Frontal cortex (tissue), 4 donors: ENCODE data around the gene SV2B. TPM values are rescaled to one million over a fixed set of nuclear protein-coding genes. Genes with fewer than 3 reads are reported as not detected.

Experiments used
- DNase-seq, 2 donors: peaks; one replicate each; pipeline ENCODE4 v3.0.0; 2012; ENCODE audit warnings: low spot score in 2 of 2
- FAIRE-seq: peaks from 2 replicates; lab custom pipeline; 2012; peaks lifted over from hg19 to GRCh38; lab: Jason Lieb, UNC
- total RNA-seq: library from RNA; depleted of rRNA; stranded (reverse); fragments of >200 nt; gene quantifications from one replicate; pipeline ENCODE4 v1.2.3, GENCODE V29; 2014
- donor health status: control.
- donor health status: control.
- donor health status: control.

The SV2B gene
- total RNA-seq, 1 donor from 2014 or later, result 42.8 TPM

DNA sequence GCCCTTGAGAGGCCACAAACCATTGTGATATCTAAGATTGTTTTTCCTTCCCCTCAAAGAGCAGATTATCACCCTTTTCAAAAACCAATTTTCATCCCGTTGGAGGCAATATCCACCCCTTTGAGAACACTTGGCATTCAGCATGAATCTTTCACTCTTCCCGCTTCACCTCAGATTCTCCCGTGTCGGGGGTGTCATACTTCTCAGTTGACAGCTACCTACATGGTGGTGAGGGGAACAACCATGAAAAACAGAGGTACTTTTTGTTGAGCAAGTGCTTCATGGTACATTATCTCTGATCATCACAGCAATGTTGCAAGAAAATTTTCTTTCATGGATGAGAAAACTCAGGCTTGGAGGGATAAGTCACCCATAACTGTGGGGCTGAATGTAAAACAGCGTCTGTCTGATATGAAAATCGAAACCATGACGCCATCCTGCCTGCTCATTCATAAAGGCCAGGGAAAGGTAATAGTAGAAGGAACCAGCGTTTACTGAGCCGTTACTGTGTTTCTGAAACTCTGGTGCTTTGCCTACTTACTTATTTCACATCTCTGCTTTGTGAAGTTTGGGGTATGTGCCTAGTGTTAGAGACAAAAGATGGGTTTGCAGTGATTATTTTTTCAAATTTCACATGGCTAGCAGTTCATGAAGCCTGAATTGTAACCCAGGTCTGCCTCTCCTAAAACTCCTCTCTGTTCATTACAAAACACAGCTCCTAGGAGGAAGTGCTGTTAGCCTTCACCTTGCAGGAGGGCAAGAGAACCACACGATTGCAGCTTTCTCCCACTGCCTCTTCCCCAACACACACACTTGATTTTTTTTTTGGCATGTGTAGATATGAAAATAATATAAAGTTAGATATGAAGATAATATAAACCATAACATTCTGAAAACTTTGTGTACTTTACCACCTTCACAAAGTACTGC is 35.4 kb downstream of the SV2B start:
- no peak for DNase-seq

DNA sequence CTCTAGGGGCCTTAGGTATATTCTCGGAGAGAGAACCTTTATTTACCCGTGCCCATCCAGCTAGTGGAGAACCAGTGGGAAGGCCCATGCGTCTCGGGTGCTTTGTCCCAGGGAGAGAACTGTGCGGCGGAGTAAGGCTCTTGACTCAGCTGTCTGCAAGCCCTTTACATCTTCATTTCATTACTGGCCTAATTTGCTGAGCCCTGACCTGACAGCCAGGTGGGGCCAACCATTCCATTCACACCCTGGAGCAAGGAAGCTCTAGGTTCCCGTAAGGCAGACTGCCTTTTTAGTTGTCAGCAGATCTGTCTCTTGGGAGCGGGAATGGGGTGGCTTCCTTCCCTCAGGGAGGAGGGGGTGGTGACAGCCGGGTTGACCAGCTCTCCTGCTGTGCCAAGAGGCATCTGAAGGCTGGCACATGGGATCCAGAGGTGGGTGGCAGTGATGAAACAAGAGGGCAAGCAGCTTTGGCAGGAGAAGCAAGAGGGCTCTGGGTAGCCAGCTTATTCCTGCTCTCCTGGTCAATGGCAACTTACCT is 36.4 kb downstream of the SV2B start:
- no peak for DNase-seq
- FAIRE-seq, result no peak

More for the DNA sequence above, 35.4 kb downstream of the SV2B start:
- FAIRE-seq, result no peak

DNA sequence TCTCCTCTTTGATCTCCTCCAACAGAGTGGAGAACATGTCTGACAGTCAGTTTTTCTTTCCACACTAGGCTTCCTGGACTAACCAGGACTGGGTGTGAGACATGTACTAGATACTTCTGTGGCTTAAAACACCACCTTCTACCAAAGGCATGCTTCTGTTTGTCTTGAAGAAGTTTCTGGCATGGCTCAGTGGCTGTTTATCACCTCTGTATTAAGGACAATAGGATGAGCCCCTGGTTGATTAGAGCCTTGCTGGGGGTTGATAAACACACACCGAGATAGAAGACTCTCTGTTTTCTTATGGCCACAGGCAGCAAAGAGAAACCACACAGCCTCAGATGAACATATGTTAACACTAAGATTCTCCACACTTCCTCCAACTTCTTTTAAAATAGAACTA is 40.5 kb downstream of the SV2B start:
- FAIRE-seq (no peak), DNase-seq (no peak)

DNA sequence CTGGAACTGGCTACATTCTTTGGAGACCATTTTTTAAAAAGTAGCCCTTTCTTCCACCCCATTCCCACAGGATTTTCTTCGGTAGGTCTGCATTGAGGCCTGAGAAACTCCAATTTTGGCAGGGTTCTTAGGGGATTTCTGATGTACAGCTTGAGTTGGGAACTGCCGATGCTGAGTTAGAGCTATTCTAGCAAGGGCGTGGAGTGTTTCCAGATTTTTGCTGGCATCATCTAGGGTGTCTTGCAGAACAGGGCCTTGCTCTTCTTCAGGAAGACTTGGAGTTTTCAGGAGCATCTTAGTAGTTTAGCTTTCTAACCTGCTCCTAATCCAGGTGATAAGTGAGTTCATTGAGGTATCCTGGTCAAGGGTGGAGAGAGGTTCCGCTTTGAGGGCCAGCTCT is 41.0 kb downstream of the SV2B start:
- DNase-seq, result no peak
- FAIRE-seq, result no peak

DNA sequence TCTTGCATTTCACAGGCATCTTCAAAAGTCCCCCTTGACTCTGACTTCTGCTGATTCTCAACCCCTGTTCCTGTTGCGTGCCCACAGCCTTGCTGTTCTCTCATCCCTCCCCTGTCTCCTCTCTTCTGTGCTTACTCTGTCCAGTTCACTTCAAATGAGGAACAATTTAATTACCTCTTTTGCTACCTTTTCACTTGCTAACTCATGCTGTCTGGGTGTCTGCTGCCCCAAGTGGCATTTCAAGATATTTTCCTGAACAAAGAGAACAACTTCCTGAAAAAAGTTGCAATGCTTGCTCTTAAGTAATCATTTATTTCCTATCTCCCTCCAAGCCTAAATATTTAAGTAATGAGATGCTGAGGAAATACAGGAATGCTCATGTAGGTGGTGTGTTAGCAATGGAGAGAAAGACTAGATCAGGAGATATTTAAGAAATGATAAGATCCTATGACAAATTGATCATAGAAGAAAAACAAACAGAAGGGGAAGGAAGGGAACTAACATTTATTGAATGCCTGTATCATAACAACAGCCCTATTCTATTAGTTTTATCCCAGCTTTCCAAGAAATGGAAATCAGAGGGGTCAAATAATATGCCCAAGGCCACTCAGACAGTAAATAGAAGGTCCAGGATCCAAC is 42.2 kb downstream of the SV2B start:
- DNase-seq (no peak), FAIRE-seq (no peak)

DNA sequence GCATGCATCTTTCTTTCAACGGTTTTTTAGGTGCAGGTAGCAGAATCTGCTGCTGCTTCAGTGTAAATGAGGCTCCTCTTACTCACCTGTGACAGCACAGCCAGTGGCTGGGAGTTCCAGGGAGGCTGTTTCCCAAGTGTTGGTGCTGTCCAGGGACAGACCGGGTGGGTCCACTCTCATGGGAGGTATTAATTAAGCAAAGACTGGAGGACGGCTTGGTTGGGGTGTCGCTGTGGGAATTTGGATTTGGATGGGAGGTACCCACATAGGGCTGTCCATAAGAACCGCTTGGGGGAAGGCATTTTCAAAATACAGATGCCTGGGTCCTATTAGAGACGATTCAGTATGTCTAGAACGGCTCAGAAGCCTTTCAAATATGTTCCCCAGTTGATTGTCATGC is 42.9 kb downstream of the SV2B start:
- DNase-seq (no peak), FAIRE-seq (no peak)

DNA sequence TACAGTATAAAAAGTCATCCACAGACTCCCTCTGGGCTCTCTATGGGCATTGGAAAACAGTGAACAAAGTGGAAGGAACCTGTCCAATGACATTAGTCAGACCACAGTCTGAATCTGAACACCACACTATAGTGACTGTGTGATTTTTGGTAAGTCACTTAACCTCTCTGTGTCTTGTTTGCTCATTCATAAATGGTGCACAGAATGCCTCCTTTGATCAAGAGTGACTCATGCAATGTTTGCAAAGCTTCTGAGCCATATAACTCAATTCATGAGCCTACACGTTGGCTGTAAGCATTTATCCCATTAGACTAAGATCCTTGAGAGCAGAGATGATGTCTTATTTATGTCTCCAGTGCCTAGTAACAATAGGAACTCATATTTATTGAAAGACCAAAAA is 46.7 kb downstream of the SV2B start:
- DNase-seq (no peak), FAIRE-seq (no peak)

DNA sequence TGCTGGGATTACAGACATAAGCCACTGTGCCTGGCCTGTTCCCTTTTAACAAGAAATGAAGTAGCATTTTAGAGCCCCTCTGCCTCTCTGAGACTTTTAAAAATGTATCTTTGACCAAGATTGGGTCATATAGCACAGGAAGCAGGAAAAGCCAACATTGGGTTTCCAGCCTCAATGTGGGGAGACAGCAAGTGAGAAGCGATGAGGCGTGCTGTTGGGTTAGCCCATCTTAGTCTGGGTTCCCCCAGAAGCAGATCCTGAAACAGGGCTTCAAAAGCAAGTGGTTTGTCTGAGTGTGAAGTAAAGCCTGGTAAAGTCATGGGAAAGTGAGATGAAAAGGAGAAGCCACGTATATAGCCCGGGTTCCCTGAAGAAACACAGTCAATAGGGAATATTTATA is 48.2 kb downstream of the SV2B start:
- no peak for DNase-seq

DNA sequence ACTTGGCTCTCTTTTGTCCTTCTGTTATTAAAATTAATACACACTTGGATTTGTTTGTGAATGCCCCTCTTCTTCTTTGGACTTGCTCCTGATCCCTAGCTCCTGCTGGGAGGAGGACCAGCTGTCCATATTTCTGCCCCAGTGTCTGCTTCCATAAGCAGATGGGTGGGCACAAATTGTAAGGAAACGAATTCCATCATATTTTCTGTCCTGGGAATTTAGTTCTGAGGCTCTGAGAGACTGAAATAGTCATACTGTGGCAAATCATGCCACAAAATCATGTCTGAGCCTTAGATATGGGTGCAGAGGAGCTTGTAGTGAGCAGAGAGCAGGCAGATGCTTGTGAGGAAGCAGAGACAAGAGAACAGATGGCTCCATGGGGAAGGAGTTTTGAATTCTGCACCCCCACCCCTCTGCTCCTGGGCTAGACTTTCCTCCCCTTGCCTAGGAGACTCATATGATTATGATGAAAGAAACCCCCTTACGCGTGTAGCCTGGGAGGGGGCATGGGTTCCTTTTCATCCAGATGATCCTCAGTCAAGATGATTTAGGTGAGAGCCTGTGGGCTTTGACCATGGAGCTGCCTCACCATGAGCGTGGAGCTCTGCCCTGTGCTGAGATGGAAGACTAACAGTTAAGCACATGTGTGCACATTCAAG is 50.6 kb downstream of the SV2B start:
- FAIRE-seq (no peak), DNase-seq (no peak)

More for the DNA sequence above, 48.2 kb downstream of the SV2B start:
- no peak for FAIRE-seq

DNA sequence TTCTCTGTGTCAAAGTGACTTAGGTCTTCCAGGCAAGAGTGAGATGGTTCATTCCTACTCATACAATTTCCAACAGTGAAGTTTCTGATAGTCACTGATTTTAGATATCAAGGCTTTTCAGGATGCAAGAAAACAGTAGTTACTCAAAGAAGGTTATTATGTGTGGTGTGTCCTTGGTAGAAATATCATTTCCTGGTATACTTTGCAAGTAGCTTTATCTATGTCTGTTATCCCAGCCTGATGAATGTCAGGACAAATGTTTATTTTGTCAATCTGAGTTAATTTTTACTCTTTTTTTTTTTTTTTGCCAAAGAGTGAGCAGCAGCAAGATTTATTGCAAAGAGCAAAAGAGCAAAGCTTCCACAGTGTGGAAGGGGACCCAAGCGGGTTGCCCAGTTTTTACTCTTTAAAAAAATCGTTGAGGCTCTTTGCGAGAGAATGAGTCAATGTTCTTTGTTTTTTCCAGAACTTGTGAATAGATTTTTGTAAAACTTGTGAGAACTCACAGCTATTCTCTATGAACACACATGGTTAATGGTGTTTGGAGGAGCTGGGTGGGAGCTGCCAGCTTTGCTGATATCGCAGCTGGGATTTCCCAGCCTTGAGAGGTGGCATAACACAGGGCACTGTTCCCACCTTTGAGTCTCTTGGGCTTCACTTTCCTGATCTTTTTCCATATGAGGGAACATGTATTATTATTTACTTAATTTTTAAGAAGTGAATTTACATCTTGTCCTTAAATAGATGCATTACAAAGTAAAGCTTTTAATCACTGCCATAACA is 51.9 kb downstream of the SV2B start:
- no peak for DNase-seq
- FAIRE-seq, result no peak

DNA sequence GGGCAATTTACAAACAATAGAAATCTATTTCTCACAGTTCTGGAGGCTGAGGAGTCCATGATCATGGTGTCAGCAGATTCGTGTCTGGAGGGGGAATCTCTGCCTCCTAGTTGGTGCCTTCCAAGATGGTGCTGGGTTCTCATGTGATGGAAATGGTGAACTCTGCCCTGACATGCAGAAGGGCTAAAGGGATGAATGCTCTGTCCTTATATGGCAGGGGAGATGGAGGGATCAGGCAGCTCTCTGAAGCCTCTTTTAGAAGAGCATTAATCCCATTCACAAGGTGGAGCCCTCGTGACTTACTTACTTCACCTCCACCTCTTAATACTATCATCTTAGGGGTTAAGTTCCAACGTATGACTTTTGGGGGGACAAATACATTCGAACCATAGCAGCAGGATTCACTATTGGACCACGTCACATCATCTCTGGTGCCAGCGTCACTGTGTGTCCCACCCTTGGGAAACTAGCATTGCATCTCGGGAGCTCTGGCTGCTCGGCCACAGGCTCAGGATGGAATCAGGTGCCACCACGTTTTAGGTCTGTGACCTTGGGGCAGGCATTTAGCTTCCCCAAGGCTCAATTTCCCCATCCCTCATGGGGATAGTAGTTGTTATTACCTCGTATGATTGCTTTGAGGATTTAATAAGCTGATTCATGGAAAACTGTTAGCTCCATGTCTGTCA is 53.0 kb downstream of the SV2B start:
- FAIRE-seq (no peak), DNase-seq (no peak)

DNA sequence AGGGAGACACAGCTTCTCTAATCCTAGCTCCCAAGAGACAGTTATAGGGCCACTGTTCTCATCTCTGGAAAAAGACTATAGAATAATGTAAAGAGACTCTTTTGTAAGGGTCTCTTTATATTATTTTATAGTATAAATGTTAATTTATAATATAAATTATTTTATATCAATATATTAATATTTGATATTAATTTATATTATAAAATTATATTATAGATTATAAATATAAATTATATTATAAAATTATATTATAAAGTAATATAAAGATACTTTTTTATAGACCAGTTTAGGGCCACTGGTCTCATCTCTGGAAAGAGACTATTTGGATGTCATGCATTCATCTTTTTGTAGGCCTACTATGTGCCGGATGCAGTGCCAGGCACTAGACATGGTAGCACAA is 53.9 kb downstream of the SV2B start:
- DNase-seq, result no peak
- FAIRE-seq, result no peak

DNA sequence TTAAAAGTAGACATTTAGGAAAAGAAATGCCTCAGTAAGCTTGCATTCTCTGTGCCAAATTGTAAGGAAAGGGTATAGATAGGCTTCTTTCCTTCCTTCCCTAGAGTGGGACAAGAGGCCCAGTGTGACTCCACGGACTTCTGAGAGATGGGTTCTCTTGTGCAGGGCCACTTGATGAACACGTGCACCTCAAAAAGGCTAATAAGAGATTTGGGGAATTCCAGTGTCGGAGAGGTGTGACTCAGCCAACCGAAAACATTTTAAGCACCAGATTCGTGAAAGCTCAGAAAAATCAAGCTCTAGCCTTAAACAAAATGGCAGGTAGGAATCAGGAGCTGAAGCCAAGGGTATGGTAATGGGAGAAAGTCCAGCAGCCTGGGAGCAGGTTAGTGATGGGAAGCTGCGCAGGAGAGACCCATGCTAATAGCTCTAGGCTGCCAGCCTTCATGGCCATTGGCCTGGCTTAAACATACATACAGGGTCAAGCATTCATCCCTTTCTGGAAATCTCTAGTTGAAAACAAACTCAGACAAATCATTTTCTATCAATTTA is 56.2 kb downstream of the SV2B start:
- no peak for FAIRE-seq
- DNase-seq, result no peak

DNA sequence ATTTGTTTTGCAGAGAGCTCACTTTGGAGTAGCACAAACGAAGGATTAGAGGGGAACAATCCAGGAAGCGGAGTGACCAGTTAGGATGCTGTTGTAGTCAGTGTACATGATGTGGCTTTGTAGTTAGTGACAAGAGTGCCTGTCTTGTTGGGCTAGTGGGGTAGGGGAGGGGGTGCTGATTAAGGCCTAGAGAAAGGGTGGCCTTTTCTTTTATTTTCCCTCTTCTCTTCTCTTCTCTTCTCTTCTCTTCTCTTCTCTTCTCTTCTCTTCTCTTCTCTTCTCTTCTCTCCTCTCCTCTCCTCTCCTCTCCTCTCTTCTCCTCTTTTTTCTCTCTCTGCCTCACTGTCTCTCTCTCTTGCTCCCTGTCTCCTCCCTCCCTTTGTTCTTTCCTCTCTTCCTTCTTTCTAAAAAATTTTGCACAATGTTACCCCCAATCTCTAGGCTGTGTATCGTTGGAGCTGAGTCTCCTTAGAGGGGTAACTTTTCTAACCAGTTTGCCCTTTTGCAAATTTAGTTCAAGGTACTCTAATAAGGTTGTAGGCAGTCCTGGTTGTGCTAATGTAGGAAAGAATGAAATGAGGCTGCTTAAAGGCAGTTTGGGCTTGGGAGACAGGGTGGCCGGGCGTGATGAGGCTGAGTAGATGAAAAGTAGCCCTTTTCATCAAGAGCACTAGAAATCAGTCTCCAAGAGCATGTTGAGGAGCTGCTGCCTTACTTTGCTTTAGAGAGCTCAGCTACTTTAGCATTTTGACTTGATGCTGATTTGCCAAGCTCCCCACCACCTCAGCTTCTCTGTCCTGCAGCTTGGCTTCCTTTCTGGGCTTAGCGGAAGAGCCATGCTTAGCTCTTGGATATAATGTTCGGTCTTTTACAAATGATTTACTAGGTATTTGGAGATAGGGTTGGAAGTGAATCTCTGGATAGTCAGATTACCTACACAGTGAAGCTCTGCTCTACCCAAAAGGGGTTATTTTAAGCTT is 58.6 kb downstream of the SV2B start:
- DNase-seq, result no peak
- no peak for FAIRE-seq

DNA sequence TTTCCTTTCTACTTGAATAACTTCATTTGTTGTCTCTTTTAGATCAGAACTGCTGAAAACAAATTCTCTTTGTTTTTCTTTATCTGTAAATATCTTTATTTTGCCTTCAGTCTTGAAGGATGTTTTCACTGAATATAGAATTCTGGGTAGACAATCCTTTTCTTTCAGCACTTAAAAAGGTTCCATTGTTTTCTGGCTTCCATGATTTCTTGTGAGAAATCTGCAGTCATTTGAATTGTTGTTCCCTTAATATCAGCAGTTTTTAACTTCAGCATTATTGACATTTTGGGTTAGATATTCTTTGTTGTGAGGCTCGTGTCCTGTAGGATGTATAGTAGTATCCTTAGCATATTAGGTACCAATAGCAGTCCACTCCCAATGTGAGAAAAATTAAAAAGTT is 65.8 kb downstream of the SV2B start:
- FAIRE-seq (no peak), DNase-seq (no peak)

DNA sequence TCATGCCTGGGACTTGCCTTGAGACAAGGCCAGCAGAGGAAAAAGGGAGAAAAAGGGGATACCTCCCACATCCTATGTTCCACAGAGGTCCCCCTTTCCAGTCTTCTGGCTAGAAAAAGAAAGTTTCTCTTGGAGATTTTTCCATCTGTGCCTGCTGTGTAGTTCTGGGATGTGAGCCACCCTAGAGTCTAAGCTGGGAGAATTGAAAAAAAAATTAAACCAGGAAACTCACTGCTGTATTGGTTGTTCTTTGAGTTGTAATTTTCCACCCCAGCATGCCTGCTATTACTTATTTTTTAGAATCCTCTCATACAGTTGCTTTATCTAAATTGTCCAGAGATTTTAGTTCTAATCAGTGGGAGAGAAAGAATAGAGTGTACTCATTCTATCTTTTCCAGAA is 68.4 kb downstream of the SV2B start:
- DNase-seq, result no peak
- FAIRE-seq, result no peak

DNA sequence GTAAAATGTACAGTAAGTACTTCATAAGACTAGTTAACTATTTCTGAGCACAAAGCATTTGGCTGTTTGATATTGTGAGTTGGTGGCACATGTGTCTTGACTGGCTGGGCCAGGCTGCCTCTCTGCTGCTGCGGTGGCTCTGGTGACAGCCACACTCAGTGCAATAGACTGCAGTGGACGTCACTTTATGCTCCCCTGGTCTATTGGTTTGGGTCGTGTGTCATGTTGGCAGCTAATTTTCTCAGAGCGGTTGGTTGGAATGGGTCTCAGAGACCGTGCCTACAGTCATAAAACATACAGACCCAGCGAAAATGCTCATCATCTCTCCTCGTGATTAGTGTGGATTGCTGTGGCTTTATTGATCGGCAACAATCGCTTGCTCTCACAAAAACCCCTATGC is 71.3 kb downstream of the SV2B start:
- DNase-seq (no peak), FAIRE-seq (no peak)

DNA sequence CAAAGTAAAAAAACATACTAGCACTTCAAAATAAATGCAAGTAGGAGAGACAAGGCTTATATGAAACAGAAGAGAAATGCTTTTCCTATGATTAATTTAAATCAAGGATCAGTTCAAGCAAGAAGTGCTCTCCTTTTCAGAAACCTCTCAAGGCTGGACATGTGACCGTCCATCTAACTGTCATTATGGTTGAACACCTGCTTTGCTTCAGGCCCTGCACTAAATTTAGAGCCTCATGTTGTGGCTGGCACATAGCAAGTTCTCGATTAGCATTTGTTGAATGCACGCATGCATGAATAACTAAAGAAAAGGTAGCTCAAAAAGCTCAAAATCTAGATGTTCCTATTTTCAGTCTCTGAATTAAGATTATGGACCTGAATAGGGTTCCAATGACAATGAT is 82.0 kb downstream of the SV2B start:
- no peak for DNase-seq
- FAIRE-seq, result no peak
